NCI-H446 (cell line): ENCODE measurements around the gene CD4.
"Not testable (repeated sequence)": the region's sequence is repeated elsewhere in the genome, so short reads cannot be mapped to it uniquely, and the experiment has no call there.

Source experiments
- DNase-seq, 2 experiments: peaks; one replicate each; lab custom pipeline; 2025; lab: John Stamatoyannopoulos, UW

CD4 gene

GRCh38 chr12:6788972-6789924 lies at the start of gene CD4:
CD4 (plus strand) TSS chr12:6789528; CDS start chr12:6800139, 10,611 bp downstream.
- DNase-seq: no peak

- DNase-seq: not testable (repeated sequence)
Measured at GRCh38 chr12:6742080-6742479, 47.2 kb upstream of the CD4 start.

- no peak for DNase-seq
Measured at GRCh38 chr12:6742834-6743233, 46.5 kb upstream of the CD4 start.

- DNase-seq: not testable (repeated sequence)
Measured at GRCh38 chr12:6743300-6743699, 46.0 kb upstream of the CD4 start.

GRCh38 chr12:6745741-6746525 lies 43.4 kb upstream of the CD4 start:
- DNase-seq: no peak

- no peak for DNase-seq
Measured at GRCh38 chr12:6747216-6747615, 42.1 kb upstream of the CD4 start.

- no peak for DNase-seq
Measured at GRCh38 chr12:6748761-6749160, 40.6 kb upstream of the CD4 start.

GRCh38 chr12:6750506-6750905 lies 38.8 kb upstream of the CD4 start:
- no peak for DNase-seq

- no peak for DNase-seq
Measured at GRCh38 chr12:6751767-6752166, 37.6 kb upstream of the CD4 start.

GRCh38 chr12:6752167-6752920 lies 37.0 kb upstream of the CD4 start:
- no peak for DNase-seq

GRCh38 chr12:6752921-6753771 lies 36.2 kb upstream of the CD4 start, which contains the start of gene MLF2:
MLF2 (minus strand) TSS chr12:6753141; CDS start chr12:6752334, 807 bp downstream.
- peak; percentile 97 to 99 for DNase-seq

GRCh38 chr12:6753772-6754356 lies 35.5 kb upstream of the CD4 start:
- no peak for DNase-seq

- no peak for DNase-seq
Measured at GRCh38 chr12:6754411-6754810, 34.9 kb upstream of the CD4 start.

- DNase-seq: no peak
Measured at GRCh38 chr12:6757028-6757690, 32.2 kb upstream of the CD4 start.

GRCh38 chr12:6758506-6759095 lies 30.7 kb upstream of the CD4 start:
- no peak for DNase-seq

- no peak for DNase-seq
Measured at GRCh38 chr12:6759741-6760140, 29.6 kb upstream of the CD4 start.

- no peak for DNase-seq
Measured at GRCh38 chr12:6763380-6763779, 25.9 kb upstream of the CD4 start.

- peak; percentile 98 to 99 for DNase-seq
Measured at GRCh38 chr12:6764011-6764828, 25.1 kb upstream of the CD4 start.
